ENCODE data around the gene RPL9. TPM values are rescaled to one million over a fixed set of nuclear protein-coding genes. Genes with fewer than 3 reads are reported as not detected.

Gene RPL9
- total and polyA plus RNA-seq, 2 experiments from 2014 or later: 2,522 to 4,044 TPM

DNA sequence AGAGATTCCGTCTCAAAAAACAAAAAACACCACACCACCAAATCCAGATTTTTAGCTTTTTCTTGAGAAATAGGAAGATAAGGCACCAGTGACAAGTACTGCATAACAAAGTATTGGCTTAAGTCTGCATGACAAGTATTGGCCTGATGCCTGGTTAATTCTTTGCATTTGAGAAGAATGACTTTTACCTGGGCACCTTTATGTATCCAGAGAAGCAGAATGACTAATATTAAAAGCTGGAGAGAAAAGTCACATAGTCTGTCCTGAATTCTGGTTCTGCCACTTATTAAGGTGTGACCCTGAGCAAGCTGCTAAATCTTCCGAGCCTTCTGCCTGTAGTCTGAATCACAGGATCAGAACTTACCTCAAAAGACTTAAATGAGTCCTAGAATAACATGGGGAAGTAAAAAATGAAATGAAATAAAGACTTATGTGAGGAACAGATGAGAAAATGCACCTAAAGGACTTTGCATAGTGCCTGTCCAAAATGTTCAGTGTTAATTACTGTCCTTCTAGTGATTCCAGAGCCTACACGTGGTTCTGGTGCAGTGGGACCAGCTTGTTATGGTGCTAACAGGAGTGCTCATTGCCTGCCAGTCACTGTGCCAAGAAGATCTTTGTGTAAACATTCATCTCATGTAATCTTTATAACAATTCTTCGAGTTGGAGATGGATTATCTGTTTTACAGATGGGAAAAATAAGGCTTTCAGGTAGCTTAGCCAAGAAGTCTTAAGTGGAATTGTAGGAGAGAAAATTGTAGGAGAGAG is 36.9 kb upstream of the RPL9 start:
- H3K27ac ChIP-seq (ENCODE audit: low read depth): no peak overlapping the region
- TF ChIP-seq STAT1 (IDR thresholded peaks at IDR 0.05; ENCODE audit: unreplicated experiment) (no peak), EZH2phosphoT487 (IDR thresholded peaks at IDR 0.05; ENCODE audit: unreplicated experiment) (no peak), EZH2 (IDR thresholded peaks at IDR 0.05; ENCODE audit: low read depth, unreplicated experiment) (no peak), CTCF (conservative IDR thresholded peaks at IDR 0.05; ENCODE audit: low read depth in 2 of 2) (no peak), ZNF114 (CRISPR knock-in tag; IDR thresholded peaks at IDR 0.05) (no peak), JUNB (IDR thresholded peaks at IDR 0.05; ENCODE audit: unreplicated experiment) (no peak), ETS1 (IDR thresholded peaks at IDR 0.05) (no peak), ZNF331 (CRISPR knock-in tag; IDR thresholded peaks at IDR 0.05; ENCODE audit: low read depth) (no peak), POLR2AphosphoS5 (IDR thresholded peaks at IDR 0.05; ENCODE audit: low read depth) (no peak), NANOG (IDR thresholded peaks at IDR 0.05; ENCODE audit: borderline replicate concordance) (no peak), CREB1 (CRISPR knock-in tag; IDR thresholded peaks at IDR 0.05; ENCODE audit: low read depth) (no peak)
- TF ChIP-seq, protein P1, sequence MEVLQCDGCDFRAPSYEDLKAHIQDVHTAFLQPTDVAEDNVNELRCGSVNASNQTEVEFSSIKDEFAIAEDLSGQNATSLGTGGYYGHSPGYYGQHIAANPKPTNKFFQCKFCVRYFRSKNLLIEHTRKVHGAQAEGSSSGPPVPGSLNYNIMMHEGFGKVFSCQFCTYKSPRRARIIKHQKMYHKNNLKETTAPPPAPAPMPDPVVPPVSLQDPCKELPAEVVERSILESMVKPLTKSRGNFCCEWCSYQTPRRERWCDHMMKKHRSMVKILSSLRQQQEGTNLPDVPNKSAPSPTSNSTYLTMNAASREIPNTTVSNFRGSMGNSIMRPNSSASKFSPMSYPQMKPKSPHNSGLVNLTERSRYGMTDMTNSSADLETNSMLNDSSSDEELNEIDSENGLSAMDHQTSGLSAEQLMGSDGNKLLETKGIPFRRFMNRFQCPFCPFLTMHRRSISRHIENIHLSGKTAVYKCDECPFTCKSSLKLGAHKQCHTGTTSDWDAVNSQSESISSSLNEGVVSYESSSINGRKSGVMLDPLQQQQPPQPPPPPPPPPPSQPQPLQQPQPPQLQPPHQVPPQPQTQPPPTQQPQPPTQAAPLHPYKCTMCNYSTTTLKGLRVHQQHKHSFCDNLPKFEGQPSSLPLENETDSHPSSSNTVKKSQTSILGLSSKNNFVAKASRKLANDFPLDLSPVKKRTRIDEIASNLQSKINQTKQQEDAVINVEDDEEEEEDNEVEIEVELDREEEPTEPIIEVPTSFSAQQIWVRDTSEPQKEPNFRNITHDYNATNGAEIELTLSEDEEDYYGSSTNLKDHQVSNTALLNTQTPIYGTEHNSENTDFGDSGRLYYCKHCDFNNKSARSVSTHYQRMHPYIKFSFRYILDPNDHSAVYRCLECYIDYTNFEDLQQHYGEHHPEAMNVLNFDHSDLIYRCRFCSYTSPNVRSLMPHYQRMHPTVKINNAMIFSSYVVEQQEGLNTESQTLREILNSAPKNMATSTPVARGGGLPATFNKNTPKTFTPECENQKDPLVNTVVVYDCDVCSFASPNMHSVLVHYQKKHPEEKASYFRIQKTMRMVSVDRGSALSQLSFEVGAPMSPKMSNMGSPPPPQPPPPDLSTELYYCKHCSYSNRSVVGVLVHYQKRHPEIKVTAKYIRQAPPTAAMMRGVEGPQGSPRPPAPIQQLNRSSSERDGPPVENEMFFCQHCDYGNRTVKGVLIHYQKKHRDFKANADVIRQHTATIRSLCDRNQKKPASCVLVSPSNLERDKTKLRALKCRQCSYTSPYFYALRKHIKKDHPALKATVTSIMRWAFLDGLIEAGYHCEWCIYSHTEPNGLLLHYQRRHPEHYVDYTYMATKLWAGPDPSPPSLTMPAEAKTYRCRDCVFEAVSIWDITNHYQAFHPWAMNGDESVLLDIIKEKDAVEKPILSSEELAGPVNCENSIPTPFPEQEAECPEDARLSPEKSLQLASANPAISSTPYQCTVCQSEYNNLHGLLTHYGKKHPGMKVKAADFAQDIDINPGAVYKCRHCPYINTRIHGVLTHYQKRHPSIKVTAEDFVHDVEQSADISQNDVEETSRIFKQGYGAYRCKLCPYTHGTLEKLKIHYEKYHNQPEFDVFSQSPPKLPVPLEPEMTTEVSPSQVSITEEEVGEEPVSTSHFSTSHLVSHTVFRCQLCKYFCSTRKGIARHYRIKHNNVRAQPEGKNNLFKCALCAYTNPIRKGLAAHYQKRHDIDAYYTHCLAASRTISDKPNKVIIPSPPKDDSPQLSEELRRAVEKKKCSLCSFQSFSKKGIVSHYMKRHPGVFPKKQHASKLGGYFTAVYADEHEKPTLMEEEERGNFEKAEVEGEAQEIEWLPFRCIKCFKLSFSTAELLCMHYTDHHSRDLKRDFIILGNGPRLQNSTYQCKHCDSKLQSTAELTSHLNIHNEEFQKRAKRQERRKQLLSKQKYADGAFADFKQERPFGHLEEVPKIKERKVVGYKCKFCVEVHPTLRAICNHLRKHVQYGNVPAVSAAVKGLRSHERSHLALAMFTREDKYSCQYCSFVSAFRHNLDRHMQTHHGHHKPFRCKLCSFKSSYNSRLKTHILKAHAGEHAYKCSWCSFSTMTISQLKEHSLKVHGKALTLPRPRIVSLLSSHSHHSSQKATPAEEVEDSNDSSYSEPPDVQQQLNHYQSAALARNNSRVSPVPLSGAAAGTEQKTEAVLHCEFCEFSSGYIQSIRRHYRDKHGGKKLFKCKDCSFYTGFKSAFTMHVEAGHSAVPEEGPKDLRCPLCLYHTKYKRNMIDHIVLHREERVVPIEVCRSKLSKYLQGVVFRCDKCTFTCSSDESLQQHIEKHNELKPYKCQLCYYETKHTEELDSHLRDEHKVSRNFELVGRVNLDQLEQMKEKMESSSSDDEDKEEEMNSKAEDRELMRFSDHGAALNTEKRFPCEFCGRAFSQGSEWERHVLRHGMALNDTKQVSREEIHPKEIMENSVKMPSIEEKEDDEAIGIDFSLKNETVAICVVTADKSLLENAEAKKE (CRISPR knock-in tag; IDR thresholded peaks at IDR 0.05): no peak
- no peaks in the 10 kb centered on the region for H3K27me3 ChIP-seq (ENCODE audit: insufficient read depth)
- Mint-ChIP-seq H3K36me3 (ENCODE audit: low read depth) (peaks cover 20% of the 10 kb centered on the region), H3K27ac (no peak overlapping the region), H3K9me3 (no peaks in the 10 kb centered on the region), H3K27me3 (ENCODE audit: insufficient read depth, low read depth, poor library complexity) (no peaks in the 10 kb centered on the region), H3K4me3 (no peak overlapping the region), H3K4me1 (no peaks in the 10 kb centered on the region; the same call in 2 of the 3 replicates)
- H2AFZ ChIP-seq: no peak overlapping the region; the same call in 1 of the 2 replicates
- H3K36me3 ChIP-seq (ENCODE audit: insufficient read depth): no peaks in the 10 kb centered on the region; the same call in none of the 2 replicates
- no peaks in the 10 kb centered on the region for H3K4me1 ChIP-seq (ENCODE audit: insufficient read depth)
- H3K4me3 ChIP-seq: no peak overlapping the region
- H3K9me2 ChIP-seq (ENCODE audit: insufficient read depth): no peaks in the 10 kb centered on the region
- peaks cover 5% of the 10 kb centered on the region; the same call in 1 of the 2 replicates for H3F3A ChIP-seq (replicated peaks; ENCODE audit: low read depth)
- H3K4me2 ChIP-seq: no peak overlapping the region
- no peaks in the 10 kb centered on the region for H3K79me2 ChIP-seq (replicated peaks; ENCODE audit: insufficient read depth)
- no peaks in the 10 kb centered on the region for H4K20me1 ChIP-seq (replicated peaks; ENCODE audit: insufficient read depth)
- DNase-seq (ENCODE audit: low spot score): no peak
- ATAC-seq: no peak

All from GM23338 (cell line).